Caco-2 (cell line): ENCODE measurements around the gene TDRD6. TPM values are rescaled to one million over a fixed set of nuclear protein-coding genes. Genes with fewer than 3 reads are reported as not detected.

ENCODE experiments used
- BruUV-seq: library from RNA; stranded (reverse); fragments of 400-500 nt; replicated peaks from 2 replicates; lab custom pipeline; 2021; lab: Mats Ljungman, UMichigan
- CTCF ChIA-PET: fragments of 300-600 bp; sonication (Branson Sonifier 250); formaldehyde crosslinking; loops from one replicate; lab custom pipeline; 2022; ENCODE audit warnings: antibody characterized with exemption; lab: Charles Lee
- POLR2A ChIA-PET: fragments of 300-600 bp; sonication (Branson Sonifier 250); formaldehyde crosslinking; loops from one replicate; lab custom pipeline; 2022; ENCODE audit warnings: antibody characterized with exemption; lab: Charles Lee
- DNase-seq, 2 experiments: peaks; one replicate each; pipeline versions ENCODE4 v3.0.0 to v3.0.0-alpha.2; 2020 to 2022
- H3K27me3 ChIP-seq: replicated peaks from 2 replicates; pipeline ENCODE4 v1.6.0; 2011; ENCODE audit warnings: low read length; ENCODE audit not compliant: control insufficient read depth, insufficient read depth
- H3K36me3 ChIP-seq: 2 replicates; pipeline ENCODE4 v1.5.1; 2011; ENCODE audit warnings: low read length; ENCODE audit not compliant: control insufficient read depth, insufficient read depth
- H3K4me1 ChIP-seq: fragments of 250-450 bp; sonication (Bioruptor Pico); 2 replicates; pipeline ENCODE4 v1.5.1; 2020; ENCODE audit warnings: mild to moderate bottlenecking
- H3K4me3 ChIP-seq: 2 replicates; pipeline ENCODE4 v1.5.1; 2011; ENCODE audit warnings: low read depth, mild to moderate bottlenecking, control low read depth, low read length
- H3K9me3 ChIP-seq: fragments of 250-450 bp; sonication (Bioruptor Pico); 2 replicates; pipeline ENCODE4 v1.5.1; 2020; ENCODE audit warnings: mild to moderate bottlenecking, moderate library complexity
- H3K27ac Mint-ChIP-seq: one replicate; pipeline ENCODE4 v1.8.0; 2022; ENCODE audit warnings: mixed read lengths; ENCODE audit not compliant: unreplicated experiment
- H3K27me3 Mint-ChIP-seq: one replicate; pipeline ENCODE4 v1.8.0; 2022; ENCODE audit warnings: mixed read lengths; ENCODE audit not compliant: insufficient read depth, unreplicated experiment
- H3K36me3 Mint-ChIP-seq: one replicate; pipeline ENCODE4 v1.8.0; 2022; ENCODE audit warnings: mild to moderate bottlenecking, mixed read lengths; ENCODE audit not compliant: insufficient read depth, unreplicated experiment
- H3K4me1 Mint-ChIP-seq: one replicate; pipeline ENCODE4 v1.8.0; 2022; ENCODE audit warnings: low read depth, mixed read lengths; ENCODE audit not compliant: unreplicated experiment
- H3K4me3 Mint-ChIP-seq: one replicate; pipeline ENCODE4 v1.8.0; 2022; ENCODE audit warnings: mild to moderate bottlenecking, moderate library complexity, mixed read lengths; ENCODE audit not compliant: unreplicated experiment
- H3K9me3 Mint-ChIP-seq: one replicate; pipeline ENCODE4 v1.8.0; 2022; ENCODE audit warnings: mixed read lengths; ENCODE audit not compliant: unreplicated experiment
- CTCF ChIP-seq, 2 experiments: fragments of 200-600 bp in 1 of 2; IDR thresholded peaks; 1 replicate in 1 of 2; 2 replicates in 1 of 2; pipeline versions ENCODE4 v1.5.1 to v1.8.0; 2011 to 2022; ENCODE audit warnings: antibody characterized with exemption in 1 of 2, control low read depth in 1 of 2, inconsistent platforms in 1 of 2, low read depth in 1 of 2, low read length in 1 of 2, mild to moderate bottlenecking in 1 of 2, moderate library complexity in 1 of 2; ENCODE audit not compliant: insufficient read depth in 1 of 2, severe bottlenecking in 1 of 2, unreplicated experiment in 1 of 2
- intact Hi-C: fragments of 100-400 bp; cut with micrococcal nuclease; formaldehyde crosslinking; loops from one replicate; pipeline ENCODE4 v1.10.0; 2022; ENCODE audit not compliant: unreplicated experiment
- total RNA-seq: library from RNA; stranded (reverse); gene quantifications from 2 replicates; pipeline ENCODE4 v1.2.3, GENCODE V29; 2022

Gene TDRD6
- total RNA-seq, 1 experiment from 2014 or later: not detected

- CTCF ChIA-PET: no interaction called here
- intact Hi-C loops: loop anchor here (10.0 kb wide), 1 partner anchor 288 kb away; no protein-coding TSS in a partner anchor
- no TSS peak for BruUV-seq
- no peak for DNase-seq
- H3K4me3 ChIP-seq: no peak overlapping the region
- POLR2A ChIA-PET: no interaction called here
- no peaks in the 10 kb centered on the region for H3K36me3 ChIP-seq
- no peaks in the 10 kb centered on the region for H3K9me3 Mint-ChIP-seq
- H3K27me3 Mint-ChIP-seq: peaks cover 16% of the 10 kb centered on the region
- H3K4me1 ChIP-seq: no peaks in the 10 kb centered on the region
- no peak for TF ChIP-seq CTCF (IDR thresholded peaks at IDR 0.05; ENCODE audit: insufficient read depth in 1 of 2, low read depth in 1 of 2, low read length in 1 of 2, severe bottlenecking in 1 of 2, unreplicated experiment in 1 of 2)
- no peaks in the 10 kb centered on the region for H3K4me1 Mint-ChIP-seq
- no peaks in the 10 kb centered on the region for H3K27me3 ChIP-seq
- H3K4me3 Mint-ChIP-seq: no peak overlapping the region
- no peaks in the 10 kb centered on the region for H3K36me3 Mint-ChIP-seq
- no peaks in the 10 kb centered on the region for H3K9me3 ChIP-seq
- H3K27ac Mint-ChIP-seq: no peak overlapping the region
These were observed 18.8 kb downstream of the TDRD6 start for GRCh38 chr6:46706464-46706863.

- no peak overlapping the region for H3K4me3 ChIP-seq
- no peaks in the 10 kb centered on the region for H3K4me1 ChIP-seq
- H3K36me3 ChIP-seq: no peaks in the 10 kb centered on the region
- H3K4me1 Mint-ChIP-seq: no peaks in the 10 kb centered on the region
- BruUV-seq: no TSS peak
- no peaks in the 10 kb centered on the region for H3K27me3 ChIP-seq
- H3K27me3 Mint-ChIP-seq: peaks cover 8% of the 10 kb centered on the region
- H3K9me3 Mint-ChIP-seq: no peaks in the 10 kb centered on the region
- no peaks in the 10 kb centered on the region for H3K36me3 Mint-ChIP-seq
- H3K4me3 Mint-ChIP-seq: no peak overlapping the region
- intact Hi-C loops: no loop called here
- no peak for DNase-seq
- POLR2A ChIA-PET: no interaction called here
- no peak overlapping the region for H3K27ac Mint-ChIP-seq
- no peak for TF ChIP-seq CTCF (IDR thresholded peaks at IDR 0.05; ENCODE audit: insufficient read depth in 1 of 2, low read depth in 1 of 2, low read length in 1 of 2, severe bottlenecking in 1 of 2, unreplicated experiment in 1 of 2)
- CTCF ChIA-PET: no interaction called here
- H3K9me3 ChIP-seq: no peaks in the 10 kb centered on the region
These were observed 23.8 kb downstream of the TDRD6 start for GRCh38 chr6:46711491-46711890.

GRCh38 chr6:46715141-46715540 is 27.5 kb downstream of the TDRD6 start:
- intact Hi-C loops: no loop called here
- ChIA-PET CTCF (no interaction called here), POLR2A (no interaction called here)
- Mint-ChIP-seq H3K36me3 (no peaks in the 10 kb centered on the region), H3K4me1 (no peaks in the 10 kb centered on the region), H3K4me3 (no peak overlapping the region), H3K27ac (no peak overlapping the region), H3K9me3 (no peaks in the 10 kb centered on the region), H3K27me3 (peaks cover 8% of the 10 kb centered on the region)
- no peak for DNase-seq
- Histone ChIP-seq H3K4me3 (no peak overlapping the region), H3K4me1 (no peaks in the 10 kb centered on the region), H3K27me3 (no peaks in the 10 kb centered on the region), H3K9me3 (no peaks in the 10 kb centered on the region), H3K36me3 (no peaks in the 10 kb centered on the region)
- TF ChIP-seq CTCF (IDR thresholded peaks at IDR 0.05; ENCODE audit: insufficient read depth in 1 of 2, low read depth in 1 of 2, low read length in 1 of 2, severe bottlenecking in 1 of 2, unreplicated experiment in 1 of 2): no peak
- no TSS peak for BruUV-seq
